Stromal cell of bone marrow (primary cell): ENCODE results near the gene ATG12.
"Not testable (repeated sequence)": the region's sequence is repeated elsewhere in the genome, so short reads cannot be mapped to it uniquely, and the experiment has no call there.

Source experiments
- DNase-seq: peaks from one replicate; pipeline ENCODE4 v3.0.0-alpha.2; 2012; ENCODE audit warnings: low read depth

Gene ATG12

DNA sequence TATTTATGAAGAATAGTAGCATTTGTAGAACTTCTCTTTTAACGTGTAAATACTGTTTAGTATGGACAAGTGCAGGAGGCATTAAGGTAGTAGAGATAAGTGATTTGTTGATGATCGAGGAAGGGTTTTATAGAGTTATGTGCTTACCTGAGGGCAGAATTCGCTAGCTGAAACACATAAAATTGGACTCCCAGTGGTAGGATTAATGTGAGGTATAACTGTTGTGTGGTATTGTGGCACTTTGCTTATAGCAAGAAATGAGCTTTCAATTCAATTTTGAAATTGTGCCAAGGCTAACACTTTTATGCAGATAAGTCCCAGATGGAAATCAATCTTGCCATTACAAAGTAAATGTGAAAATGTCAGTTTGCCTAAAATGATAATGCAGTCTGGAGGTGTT, 1.6 kb upstream of the ATG12 start:
- no peak for DNase-seq

DNA sequence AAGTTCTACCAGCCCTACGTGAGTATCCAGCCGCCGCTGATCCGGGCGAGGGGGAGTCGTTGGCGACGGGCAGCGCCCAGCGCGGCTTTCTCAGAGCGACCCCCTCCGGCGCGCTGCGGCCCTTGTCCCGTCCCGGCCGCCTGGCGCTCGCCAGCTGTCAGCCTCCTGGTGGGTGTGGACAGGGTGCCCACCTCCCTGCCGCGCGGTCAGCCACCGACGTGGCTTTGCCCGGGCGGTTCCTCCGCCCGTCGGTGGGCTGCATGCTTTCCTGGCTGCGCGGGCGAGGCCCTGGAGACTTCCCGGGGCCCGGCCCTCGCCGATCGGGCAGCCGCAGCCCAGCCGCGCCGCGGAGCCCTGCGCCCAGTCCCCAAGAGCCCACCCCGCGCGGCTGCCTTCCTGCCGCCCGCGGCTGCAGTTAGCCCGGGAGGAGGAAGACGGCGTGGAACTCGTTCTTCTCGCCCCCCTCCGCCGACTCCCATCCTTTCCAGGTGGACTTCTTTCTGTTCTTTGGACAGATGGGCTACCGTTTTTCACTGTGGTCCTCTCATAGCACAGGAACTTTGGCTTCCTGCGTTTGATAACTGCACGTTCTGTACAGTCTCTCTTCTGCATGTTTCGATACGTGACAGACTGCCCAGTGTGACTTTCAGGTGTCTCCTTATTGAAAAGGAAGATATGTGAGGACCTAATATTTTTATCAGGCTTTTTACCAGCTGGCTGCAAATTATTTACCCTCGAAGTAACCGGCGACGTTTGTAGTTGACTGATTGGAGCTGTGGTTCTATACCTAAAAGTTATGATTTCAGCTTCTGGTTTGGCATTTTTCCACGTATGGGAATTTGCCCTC, 947 bp upstream of the ATG12 start:
- peak; percentile 20 for DNase-seq

DNA sequence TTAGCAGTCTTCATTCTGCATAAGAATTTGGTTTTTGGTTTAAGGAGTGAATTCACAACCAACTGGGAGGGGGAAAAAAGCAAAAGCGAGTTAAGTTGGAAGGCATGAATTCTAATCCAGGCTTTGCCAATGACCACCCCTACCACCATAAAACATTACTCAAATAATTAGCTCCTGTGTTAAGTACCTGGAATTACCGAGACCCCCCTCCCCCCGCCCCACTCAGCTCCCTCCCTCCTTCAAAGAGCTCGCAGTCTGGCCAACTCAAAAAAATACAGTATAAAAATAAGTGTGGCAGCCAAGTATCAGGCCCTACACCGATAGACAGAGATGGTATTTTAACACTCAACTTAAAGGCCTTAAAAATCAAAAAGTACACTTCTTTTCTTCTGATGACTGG, 492 bp downstream of the ATG12 start:
- no peak for DNase-seq

DNA sequence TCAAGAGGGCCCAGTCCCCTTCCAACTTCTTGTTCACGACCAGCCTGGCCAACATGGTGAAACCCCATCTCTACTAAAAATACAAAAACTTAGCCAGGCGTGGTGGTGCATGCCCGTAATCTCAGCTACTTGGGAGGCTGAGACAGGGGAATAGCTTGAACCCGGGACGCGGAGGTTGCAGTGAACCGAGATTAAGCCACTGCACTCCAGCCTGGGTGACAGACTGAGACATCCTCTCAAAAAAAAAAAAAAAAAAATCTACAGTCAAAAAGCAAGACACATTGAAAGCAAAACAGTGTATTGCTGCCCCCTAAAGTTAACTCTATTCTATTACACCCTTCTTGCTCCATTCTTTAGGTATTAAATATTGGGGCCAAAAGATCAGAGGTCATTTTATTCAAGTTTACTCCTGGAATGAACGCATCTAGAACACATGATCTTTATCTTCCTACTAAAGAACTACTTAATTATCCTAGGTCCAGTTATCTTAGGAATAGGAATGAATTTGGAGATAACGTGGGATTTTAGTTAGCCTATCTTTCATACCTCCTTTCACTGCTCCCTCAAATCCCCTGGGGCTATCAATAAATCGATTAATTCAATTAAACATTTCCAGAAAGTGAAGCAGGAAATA, 2.4 kb downstream of the ATG12 start:
- no peak for DNase-seq

DNA sequence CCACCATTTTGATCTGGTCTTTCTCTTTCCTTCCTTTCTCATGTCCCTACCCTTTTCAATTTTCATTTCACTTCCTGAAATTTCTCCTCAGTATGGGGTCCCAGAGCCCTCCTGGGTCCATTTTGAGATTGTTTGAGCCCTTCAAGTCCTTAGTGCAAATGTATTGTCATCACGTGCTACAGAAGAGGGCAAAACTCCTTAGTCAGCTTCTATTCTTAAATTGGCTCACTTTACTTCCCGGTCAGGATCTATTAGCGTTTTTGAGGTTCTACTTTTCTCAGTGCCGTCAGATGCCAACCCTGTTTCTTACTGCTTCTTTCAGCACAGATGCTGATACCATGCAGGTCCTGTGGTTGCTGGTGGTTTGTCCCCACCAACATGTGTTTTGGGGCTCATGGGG, 5.9 kb downstream of the ATG12 start:
- DNase-seq = no peak

DNA sequence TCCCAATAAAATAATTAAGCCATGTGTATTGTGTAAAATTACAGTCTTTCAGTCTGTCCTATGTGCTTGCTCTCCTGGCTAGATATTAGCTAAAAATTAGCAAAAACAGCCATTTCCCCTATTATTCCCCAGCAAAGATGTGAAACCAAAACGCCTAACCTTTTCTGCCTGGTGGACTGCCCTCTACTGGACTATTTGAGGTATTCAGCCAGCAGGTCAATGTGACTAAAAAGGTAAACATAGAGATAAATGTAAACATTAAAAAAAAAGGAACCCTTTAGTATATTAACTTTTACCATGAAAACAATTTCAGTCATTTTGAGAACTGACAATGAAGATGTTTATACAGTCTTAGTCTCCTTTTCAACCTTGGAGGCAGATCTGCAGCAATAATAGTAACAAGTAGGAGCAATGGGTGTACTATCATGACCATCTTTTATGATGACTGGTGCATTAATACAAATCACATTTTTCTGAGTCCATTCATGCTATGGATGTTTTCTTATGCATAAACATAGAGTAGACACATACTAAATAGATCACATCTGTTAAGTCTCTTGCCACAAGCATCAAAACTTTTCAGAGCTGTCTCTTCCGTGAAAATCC, 10.1 kb downstream of the ATG12 start:
- no peak for DNase-seq

DNA sequence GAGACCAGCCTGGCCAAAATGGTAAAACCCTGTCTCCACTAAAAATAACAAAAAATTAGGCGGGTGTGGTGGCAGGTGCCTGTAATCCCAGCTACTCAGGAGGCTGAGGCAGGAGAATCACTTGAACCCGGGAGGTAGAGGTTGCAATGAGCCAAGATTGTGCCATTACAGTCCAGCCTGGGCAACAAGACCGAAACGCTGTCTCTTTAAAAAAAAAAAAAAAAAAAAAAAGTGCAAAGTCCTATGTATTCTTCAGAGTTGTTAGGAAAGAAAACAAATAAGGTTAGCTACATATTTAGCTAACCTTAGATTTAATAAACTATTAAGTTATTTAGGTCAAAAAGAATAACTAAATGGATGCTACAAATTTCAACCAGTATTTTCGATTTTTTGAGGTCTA, 11.5 kb downstream of the ATG12 start:
- no peak for DNase-seq

DNA sequence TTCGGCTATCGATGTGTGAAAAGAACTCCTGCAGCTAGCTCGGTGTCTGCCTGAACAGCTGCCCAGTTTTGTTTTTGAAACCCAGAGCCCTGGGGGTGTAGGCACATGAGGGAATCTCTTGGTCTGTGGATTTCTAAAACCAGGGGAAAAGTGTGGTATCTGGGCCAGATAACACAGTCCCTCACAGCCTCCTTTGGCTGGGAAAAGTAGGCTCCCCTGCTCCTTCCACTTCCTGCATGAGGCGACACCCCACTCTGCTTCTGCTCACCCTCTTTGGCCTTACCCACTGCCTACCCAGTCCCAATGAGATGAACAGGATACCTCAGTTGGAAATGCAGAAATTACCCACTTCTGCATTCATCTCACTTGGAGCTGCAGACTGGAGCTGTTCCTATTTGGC, 15.4 kb downstream of the ATG12 start:
- DNase-seq = no peak

DNA sequence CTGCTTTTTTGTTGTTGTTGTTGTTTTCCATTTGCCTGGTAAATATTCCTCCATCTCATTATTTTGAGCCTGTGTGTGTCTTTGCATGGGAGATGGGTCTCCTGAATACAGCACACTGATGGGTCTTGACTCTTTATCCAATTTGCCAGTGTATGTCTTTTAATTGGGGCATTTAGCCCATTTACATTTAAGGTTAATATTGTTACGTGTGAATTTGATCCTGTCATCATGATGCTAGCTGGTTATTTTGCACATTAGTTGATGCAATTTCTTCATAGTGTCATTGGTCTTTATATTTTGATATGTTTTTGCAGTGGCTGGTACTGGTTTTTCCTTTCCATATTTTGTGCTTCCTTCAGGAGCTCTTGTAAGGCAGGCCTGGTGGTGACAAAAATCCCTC, 16.4 kb downstream of the ATG12 start:
- not testable (repeated sequence) for DNase-seq

DNA sequence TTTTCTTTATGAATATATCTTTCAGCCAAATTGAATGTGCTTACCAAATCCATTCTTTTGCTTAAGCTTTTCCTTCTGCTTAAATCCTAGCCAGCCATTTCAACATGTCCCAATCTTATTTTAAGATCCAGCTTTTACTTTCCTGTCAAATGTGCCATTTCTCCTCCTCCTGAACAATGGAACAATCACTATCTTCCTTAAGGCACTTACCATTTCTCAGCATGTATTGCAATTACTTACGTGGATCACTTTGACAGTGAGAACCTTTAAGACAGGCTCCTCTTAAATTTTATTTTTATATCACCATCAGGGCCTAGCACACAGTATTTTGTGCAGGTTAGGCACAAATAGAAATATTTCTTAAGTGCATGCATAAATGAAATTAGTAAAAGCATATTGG, 20.5 kb downstream of the ATG12 start:
- DNase-seq = no peak

DNA sequence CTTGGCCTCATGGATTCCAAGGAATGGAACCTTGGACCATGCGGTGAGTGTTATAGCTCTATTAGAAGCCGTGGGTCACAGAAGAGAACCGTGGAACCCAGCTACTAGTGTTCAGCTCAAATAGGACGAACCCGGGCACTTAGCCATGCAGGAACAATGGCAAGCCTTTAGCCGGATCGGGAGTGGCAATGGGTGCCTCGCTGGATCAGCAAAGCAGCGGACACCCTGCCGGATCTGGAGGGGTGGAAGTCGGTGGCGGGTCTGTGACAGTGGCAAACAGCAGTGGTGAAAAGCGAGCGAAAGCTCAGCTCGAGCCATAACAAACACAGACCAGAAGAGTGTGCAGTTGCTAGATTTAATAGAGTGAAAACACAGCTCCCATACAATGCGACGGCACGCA, 22.5 kb downstream of the ATG12 start:
- DNase-seq = no peak

DNA sequence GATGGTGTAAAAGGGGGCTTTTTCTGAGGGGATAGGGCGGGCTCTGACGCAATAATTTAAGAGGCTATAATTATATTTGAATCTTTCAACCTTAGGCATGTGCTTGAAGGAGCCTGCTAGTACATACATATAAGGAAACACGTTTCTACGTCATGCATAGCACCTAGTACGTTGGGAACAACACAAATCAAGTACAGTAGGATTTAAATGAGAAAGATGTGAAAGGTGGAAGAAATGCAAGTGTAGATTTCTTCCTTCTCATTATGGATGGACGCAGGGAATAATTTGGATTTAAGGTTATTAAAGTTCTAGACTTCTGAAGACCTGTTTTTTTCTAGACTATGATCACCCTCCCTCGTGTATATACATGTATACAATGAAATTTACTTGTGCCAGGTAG, 24.0 kb downstream of the ATG12 start:
- no peak for DNase-seq

DNA sequence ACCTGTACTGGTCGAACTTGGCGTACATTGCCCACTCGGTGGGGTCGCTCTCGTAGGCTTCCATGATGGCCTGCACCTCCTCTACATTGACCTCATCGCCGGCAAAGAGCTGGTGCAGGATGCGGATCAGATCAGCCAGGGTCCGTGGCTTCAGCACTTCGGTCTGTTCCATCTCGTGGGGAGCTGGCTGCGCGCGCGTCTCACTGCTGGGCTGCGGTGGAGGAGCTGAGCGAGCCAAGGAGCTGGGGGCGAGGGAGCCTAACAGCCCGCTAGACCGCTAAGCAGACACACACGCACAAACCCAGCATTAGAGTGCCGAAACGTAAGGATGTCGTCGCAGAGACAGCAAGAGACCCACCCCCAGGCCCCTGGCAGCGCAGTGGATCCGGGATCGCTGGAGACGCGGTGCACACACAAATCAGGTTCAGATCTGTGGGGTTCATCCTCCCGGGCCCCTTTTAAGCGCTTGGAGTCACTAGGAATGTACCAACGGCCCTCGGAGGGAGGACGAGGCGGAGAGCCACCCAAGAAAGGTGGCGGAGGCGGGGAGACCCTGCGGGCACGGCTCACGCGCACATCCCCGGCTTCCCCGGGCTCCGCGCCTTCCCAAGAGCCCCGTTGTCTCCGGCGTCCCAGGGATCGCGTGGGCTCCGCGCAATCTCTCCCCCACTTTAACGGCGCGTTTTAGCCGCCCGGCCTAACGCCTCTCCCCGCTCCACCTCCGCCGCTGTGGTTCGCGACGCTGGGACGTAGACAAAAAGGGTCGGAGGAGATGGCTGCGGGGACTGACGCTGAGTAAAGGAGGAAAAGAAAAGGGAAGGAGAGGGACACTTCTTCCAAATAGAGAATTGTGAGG, 24.9 kb downstream of the ATG12 start, which contains the start of gene CDO1:
Gene CDO1, minus strand, starts transcription at position 434 of the 856 bp plus-strand sequence. Its CDS starts 262 bp downstream, at position 172.
- no peak for DNase-seq

DNA sequence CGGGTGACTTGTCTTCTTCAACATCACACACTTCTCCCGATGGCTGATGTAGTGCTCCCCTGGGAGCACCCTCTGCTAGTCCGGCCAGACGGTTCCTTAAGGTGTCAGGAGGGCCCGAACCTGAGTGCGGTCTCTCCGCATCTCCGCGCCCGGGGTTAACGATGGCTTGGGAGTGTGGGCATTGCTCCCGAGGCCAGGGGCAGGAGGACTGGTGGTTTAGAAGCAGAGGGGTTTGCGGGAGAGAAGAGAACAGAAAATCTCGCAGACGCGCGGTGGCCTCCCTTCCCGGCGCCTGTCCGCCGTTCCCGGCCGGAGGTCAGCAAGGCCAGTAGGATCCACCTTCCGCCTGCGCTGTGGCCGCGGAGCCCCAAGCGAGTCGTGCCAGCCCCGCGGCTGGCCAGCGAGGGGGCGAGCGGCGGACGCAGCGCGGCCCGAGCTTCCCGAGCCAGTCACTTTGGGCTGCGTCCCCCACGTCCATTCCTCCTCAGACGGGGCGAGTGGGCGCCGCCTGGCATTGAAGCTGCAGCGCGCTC, 25.6 kb downstream of the ATG12 start:
- no peak for DNase-seq

DNA sequence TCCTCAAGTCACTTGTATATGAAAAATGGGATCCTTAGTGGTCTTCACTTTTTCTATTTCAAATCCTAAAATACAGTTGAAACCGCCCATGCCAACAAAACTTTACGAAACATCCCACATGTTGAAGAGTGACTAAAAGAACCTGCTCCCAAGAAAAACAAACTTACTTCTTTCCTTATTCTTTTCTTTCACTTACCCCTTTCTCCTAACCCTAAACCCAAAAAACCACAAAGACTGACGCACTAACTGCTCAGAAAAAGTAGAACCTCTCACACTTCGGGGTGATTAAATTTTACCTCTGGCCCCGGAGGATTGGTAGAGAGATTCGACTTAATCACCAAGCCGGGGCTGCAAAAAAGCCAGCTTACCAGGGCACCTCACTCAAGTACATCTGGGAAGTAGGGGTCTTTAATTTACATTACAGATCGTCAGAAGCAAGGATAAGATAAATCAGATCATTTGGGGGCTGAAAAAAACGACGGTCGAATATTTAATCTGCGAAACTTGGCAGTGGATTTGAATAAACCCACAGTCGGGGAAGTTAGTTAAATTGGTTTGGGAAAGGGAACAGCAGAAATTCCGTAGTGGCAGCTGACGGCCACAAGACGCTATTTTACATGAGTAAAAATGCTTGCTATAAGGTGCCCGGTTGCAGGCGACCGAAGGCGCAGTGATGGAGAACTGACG, 26.2 kb downstream of the ATG12 start:
- no peak for DNase-seq

DNA sequence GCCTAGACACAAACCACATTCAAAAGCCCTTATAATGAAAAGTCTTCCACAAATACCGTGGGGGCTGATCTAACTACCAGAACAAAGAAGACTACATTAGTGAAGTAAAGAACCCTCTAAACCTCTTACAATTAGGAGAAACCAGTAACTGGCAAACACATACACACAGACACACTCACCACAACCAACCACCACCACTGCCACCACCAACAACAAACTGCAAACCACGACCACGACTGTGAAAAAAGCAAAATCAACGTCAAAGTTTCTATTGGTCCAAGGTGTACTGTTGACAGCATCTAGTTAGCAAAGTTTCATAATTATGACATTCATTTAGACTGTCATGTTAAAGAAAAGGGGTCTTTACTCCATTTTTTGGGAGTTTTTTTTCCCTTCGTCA, 27.6 kb downstream of the ATG12 start:
- no peak for DNase-seq

DNA sequence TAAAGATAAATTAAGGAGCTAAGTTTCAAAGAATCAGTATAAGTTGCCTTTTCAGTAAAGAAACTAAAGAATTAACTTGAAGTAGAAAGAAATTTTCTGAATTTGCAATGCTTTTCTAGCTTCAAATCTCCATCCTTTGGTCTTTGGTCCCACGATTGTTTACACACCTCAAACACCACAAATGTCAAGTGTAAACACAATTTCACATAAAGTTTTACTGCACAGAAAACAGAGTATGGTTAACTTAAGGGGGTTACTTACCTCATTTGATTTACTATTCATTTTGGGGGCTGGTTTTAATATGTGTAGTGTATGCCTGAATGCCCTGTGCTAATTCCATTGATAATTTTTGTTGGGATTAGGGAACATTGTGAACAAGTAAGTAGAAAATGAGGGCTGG, 29.0 kb downstream of the ATG12 start:
- DNase-seq = no peak

DNA sequence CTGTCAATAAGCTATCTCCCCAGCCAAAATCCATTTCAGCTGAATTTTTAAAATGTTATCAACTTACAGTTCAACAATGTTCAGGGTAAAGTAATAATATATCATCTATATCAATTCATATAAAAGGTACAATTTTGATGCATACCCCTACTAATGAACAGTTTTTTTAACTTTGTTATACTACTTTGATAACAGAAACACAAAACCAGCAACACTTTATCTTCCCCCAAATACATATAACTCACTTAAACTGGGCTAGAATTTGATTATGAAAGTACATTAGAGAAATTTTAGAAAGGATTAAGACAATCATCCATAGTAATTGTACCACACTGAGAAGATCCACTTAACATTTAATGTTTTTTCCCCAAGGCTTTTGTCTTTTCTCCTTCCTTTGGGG, 30.0 kb downstream of the ATG12 start:
- DNase-seq = no peak

DNA sequence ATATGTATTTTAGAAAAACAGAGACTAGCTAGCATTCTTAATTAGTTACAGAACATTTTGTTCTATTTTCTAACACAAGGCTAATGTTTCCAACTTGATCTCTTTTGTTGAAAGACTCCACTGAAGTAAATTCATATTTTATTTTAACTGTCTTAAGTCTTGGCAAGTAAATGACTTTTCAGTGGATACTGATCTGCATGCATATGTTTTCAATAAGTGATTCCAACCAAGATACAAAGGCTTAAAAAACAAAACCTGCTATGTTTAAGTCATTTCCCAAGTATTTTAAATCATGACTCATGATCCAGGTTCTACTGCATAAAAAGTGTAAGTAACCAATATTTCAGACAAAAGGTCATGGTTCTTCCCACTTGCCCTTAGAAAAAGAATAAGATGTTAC, 30.6 kb downstream of the ATG12 start:
- no peak for DNase-seq

DNA sequence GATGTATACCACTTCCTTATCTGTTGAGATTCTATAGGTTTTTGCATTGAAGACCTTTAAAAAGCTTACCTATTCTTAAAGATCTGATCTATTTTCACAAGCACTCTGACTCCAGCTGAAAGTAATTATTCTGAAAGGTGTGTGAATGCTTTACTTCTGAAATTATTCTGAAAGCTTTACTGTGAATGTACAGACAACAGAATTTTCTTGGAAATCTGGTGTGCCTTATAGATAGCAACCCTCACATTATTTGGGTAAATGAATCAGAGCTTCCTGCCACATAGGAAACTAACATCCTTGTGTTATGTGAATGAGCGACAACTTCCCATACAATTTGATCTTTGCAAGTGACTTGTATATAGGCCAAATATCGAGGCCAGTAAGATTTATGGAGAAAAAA, 31.4 kb downstream of the ATG12 start:
- no peak for DNase-seq

DNA sequence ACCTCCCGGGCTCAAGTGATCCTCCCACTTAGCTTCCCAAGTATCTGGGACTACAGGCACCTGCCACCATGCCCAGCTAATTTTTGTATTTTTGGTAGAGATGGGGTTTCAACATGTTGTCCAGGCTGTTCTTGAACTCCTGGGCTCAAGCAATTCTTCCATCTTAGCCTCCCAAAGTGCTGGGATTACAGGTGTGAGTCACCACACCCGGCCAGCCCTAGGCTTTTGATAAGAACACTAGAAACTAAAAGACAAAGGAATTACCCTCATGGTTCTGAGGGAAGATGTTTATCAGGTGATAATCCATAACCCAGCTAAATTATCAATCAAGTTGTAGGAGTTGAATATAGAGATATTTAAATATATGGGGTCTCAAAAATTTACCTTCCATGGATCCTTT, 33.3 kb downstream of the ATG12 start:
- not testable (repeated sequence) for DNase-seq
